Gastroesophageal sphincter (tissue), 4 donors: ENCODE measurements around the gene NCAPD3. TPM values are rescaled to one million over a fixed set of nuclear protein-coding genes. Genes with fewer than 3 reads are reported as not detected.

Experiments
- ATAC-seq: fragments of 150-250 bp; one replicate; pipeline ENCODE4 v1.9.1; 2016; ENCODE audit warnings: mild to moderate bottlenecking, moderate library complexity
- H3K27ac ChIP-seq, 4 donors: fragments of 200-600 bp; sonication (generic) in 3 of 4; 1 replicate in 3 of 4; 2 replicates in 1 of 4; pipeline ENCODE4 v1.5.1; 2016 to 2019
- H3K27me3 ChIP-seq: fragments of 200-600 bp; sonication (generic); one replicate; pipeline ENCODE4 v1.5.1; 2019
- H3K36me3 ChIP-seq, 2 donors: fragments of 200-600 bp; sonication (generic); one replicate each; pipeline ENCODE4 v1.5.1; 2019; ENCODE audit warnings: control low read depth in 1 of 2
- H3K4me1 ChIP-seq, 3 donors: fragments of 200-600 bp; sonication (generic); 1 replicate in 2 of 3; 2 replicates in 1 of 3; pipeline ENCODE4 v1.5.1; 2016 to 2019; ENCODE audit warnings: control low read depth in 2 of 3
- H3K4me3 ChIP-seq, 2 donors: fragments of 200-600 bp; sonication (generic); one replicate each; pipeline ENCODE4 v1.5.1; 2019; ENCODE audit warnings: mild to moderate bottlenecking in 1 of 2, moderate library complexity in 1 of 2
- H3K9me3 ChIP-seq, 3 donors: fragments of 200-600 bp; sonication (generic); one replicate each; pipeline ENCODE4 v1.5.1; 2017 to 2019; ENCODE audit warnings: control low read depth in 2 of 3
- CTCF ChIP-seq, 4 experiments: fragments of 200-600 bp in 2 of 4; fragments of 450-650 bp in 2 of 4; sonication (generic) in 1 of 4; IDR thresholded peaks; one replicate each; pipeline ENCODE4 v1.5.1; 2017 to 2019; ENCODE audit warnings: antibody characterized with exemption in 4 of 4, mild to moderate bottlenecking in 2 of 4, moderate library complexity in 2 of 4
- EP300 ChIP-seq: sonication (generic); formaldehyde crosslinking; IDR thresholded peaks from one replicate; pipeline ENCODE4 v1.6.1; 2017; ENCODE audit warnings: antibody characterized with exemption, mild to moderate bottlenecking
- POLR2A ChIP-seq, 2 donors: fragments of 450-650 bp; IDR thresholded peaks; one replicate each; pipeline ENCODE4 v1.6.1; 2017; ENCODE audit warnings: antibody characterized with exemption in 2 of 2, mild to moderate bottlenecking in 2 of 2, moderate library complexity in 1 of 2
- POLR2AphosphoS5 ChIP-seq: sonication (generic); formaldehyde crosslinking; IDR thresholded peaks from one replicate; pipeline ENCODE4 v1.6.1; 2017; ENCODE audit warnings: antibody characterized with exemption
- WGBS, 2 donors: methylation state at CpG; one replicate each; pipeline ENCODE4 v1.1.5; 2018; ENCODE audit warnings: low coverage in 1 of 2; 5-methylcytosine and 5-hydroxymethylcytosine counted together
- total RNA-seq, 4 donors: library from RNA; depleted of rRNA; stranded (reverse); fragments of >200 nt; gene quantifications; one replicate each; pipeline ENCODE4 v1.1.0, GENCODE V29; 2016

NCAPD3 gene
- total RNA-seq, 4 donors from 2014 or later = 7.0 to 13.8 (median 11.4) TPM

DNA sequence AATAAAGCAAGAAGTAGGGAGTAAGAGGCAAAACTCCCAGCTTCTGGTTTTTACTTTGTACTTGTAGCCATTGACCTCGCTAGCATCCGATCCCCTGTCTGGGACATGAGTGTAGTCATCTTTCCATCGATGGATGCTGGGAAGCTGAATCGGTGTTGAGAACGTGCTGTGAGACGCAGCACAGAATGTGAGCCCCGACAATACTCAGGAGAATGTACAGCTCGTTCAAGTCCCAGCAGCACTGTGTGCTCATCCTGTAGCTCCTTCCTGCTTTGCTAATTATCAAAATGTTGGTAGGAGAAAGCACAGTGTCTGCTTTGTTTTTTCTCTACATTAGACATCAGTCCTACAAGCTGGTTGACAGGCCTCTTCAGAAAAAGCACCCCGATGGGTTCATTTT lies 98.3 kb downstream of the NCAPD3 start:
- WGBS, 2 donors = 25 to 60% methylated on average over 1 to 9 of the region's 9 CpGs
- H3K4me3 ChIP-seq = peak overlapping the region; percentile 33 to 53
- ATAC-seq = no peak
- no peaks in the 10 kb centered on the region for H3K9me3 ChIP-seq
- peak overlapping the region; percentile 19 to 90 (median 78) for H3K27ac ChIP-seq
- H3K36me3 ChIP-seq = no peaks in the 10 kb centered on the region
- no peak for TF ChIP-seq POLR2A (IDR thresholded peaks at IDR 0.05)
- TF ChIP-seq POLR2AphosphoS5 = no peak
- TF ChIP-seq CTCF (IDR thresholded peaks at IDR 0.05) = no peak
- no peak for TF ChIP-seq EP300
- H3K27me3 ChIP-seq = no peaks in the 10 kb centered on the region
- H3K4me1 ChIP-seq = peaks cover 13 to 68% (median 24%) of the 10 kb centered on the region in 3 donors

GRCh38 chr11:134124660-134125451 lies 98.9 kb downstream of the NCAPD3 start:
- ATAC-seq = peak; percentile 36
- no peaks in the 10 kb centered on the region for H3K36me3 ChIP-seq
- TF ChIP-seq EP300 = no peak
- peak in 2 of 4 experiments; percentile 26 to 38 for TF ChIP-seq CTCF (IDR thresholded peaks at IDR 0.05)
- peak; percentile 33 for TF ChIP-seq POLR2AphosphoS5
- TF ChIP-seq POLR2A (IDR thresholded peaks at IDR 0.05) = no peak
- peak overlapping the region; percentile 33 to 53 for H3K4me3 ChIP-seq
- peaks cover 13 to 75% (median 31%) of the 10 kb centered on the region in 3 donors for H3K4me1 ChIP-seq
- 2 to 12% methylated on average over 10 to 21 of the region's 54 CpGs for WGBS, 2 donors
- peak overlapping the region; percentile 19 to 90 (median 78) for H3K27ac ChIP-seq
- H3K27me3 ChIP-seq = no peaks in the 10 kb centered on the region
- H3K9me3 ChIP-seq = no peaks in the 10 kb centered on the region

DNA sequence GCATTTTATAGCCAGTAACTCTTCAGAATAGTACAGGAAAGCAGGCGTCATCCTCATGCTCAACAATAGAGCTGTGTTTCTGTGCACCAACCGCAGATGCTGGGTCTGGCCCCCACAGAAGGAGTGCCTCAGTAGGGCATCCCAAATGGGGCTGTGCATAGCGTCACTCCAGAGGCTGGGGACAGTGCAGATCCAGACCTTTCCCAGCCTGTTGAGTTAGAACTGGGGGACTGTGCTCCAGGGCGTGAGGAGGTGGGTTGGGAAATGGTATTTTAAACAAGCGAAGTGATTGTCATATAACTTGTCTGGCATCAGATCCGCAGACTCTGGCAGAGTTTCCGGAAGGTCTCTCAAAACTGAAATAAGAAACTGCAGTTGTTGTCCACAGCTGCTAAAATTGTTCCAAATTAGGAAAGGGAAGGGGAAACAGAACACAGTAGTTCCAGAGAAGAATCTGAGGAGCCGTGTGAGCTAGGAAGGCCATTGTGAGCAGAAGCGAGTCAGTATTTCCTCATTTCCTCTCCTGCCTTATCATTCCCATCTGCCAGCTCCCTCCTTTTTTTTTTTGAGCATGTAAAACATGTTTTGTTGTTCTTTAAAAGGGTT lies 102.7 kb downstream of the NCAPD3 start:
- ATAC-seq = peak; percentile 24
- 0 to 9% methylated on average over 7 to 9 of the region's 9 CpGs for WGBS, 2 donors
- TF ChIP-seq CTCF (IDR thresholded peaks at IDR 0.05) (peak in 1 of 4 experiments; percentile 4), POLR2AphosphoS5 (no peak)
- H3K36me3 ChIP-seq = no peaks in the 10 kb centered on the region
- no peaks in the 10 kb centered on the region for H3K9me3 ChIP-seq
- peak overlapping the region; percentile 14 to 30 for H3K4me3 ChIP-seq
- H3K27me3 ChIP-seq = no peaks in the 10 kb centered on the region
- peak overlapping the region; percentile 85 to 97 (median 88) for H3K27ac ChIP-seq
- H3K4me1 ChIP-seq = peaks cover 13 to 94% (median 28%) of the 10 kb centered on the region in 3 donors

DNA sequence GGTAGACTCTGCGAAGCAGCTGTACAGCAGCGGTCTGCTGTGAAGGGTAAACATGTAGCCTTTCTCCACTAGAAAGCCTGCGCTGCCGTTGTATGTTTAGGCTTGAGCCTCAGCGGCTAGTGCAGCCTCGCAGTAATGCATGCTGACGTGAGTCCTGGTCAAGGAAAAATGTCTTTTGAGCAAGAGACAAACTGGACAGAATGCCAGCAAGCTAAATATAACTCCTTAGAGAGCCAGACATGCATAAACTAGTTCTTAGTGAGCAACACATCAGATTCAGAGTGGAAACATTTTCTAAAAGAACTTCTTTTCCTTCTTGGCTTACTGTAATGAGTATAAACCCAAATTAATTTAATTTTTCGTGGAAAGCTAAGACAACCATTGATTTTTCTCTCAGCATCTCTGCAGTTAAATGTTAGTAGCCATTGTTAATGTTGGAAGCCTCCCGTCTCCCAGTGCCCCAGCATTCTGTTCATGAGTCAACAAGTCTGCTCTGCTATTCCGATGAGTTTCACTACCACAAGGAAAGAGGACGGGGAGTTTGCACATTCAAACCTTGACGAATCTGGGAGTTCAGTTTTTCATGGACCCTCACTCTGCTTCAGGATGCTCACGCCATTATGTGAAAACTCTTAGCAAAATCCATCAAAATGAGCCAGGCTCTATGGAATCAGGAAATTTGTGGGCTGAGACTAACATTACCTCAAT lies 103.5 kb downstream of the NCAPD3 start:
- no peaks in the 10 kb centered on the region for H3K27me3 ChIP-seq
- 2 to 7% methylated on average over 9 to 10 of the region's 13 CpGs for WGBS, 2 donors
- no peak for TF ChIP-seq CTCF (IDR thresholded peaks at IDR 0.05)
- peak; percentile 84 for TF ChIP-seq POLR2AphosphoS5
- peak; percentile 87 for ATAC-seq
- peak overlapping the region; percentile 85 to 97 (median 88) for H3K27ac ChIP-seq
- peaks cover 13 to 87% (median 27%) of the 10 kb centered on the region in 3 donors for H3K4me1 ChIP-seq
- H3K36me3 ChIP-seq = no peaks in the 10 kb centered on the region
- H3K4me3 ChIP-seq = peak overlapping the region; percentile 30 to 33
- H3K9me3 ChIP-seq = no peaks in the 10 kb centered on the region
